Esophagus squamous epithelium (tissue), 5 donors: ENCODE results near the gene ABTB1. TPM values are rescaled to one million over a fixed set of nuclear protein-coding genes. Genes with fewer than 3 reads are reported as not detected.
A peak's percentile ranks its signal among the peaks of the same experiment; 100 is the strongest.
"Not testable (repeated sequence)": the region's sequence is repeated elsewhere in the genome, so short reads cannot be mapped to it uniquely, and the experiment has no call there.

Experiments
- DNase-seq: peaks from one replicate; lab custom pipeline; 2025; lab: John Stamatoyannopoulos, UW
- H3K27ac ChIP-seq, 4 donors: fragments of 200-600 bp; sonication (generic); one replicate each; pipeline ENCODE4 v1.5.1; 2016 to 2019; ENCODE audit warnings: mild to moderate bottlenecking in 1 of 4
- H3K27me3 ChIP-seq, 4 donors: fragments of 200-600 bp; sonication (generic); 1 replicate in 3 of 4; 2 replicates in 1 of 4; pipeline versions ENCODE4 v1.5.1 to v1.6.0; 2017 to 2021; ENCODE audit warnings: antibody characterized with exemption in 1 of 4
- H3K36me3 ChIP-seq, 3 donors: fragments of 200-600 bp; sonication (generic); one replicate each; pipeline ENCODE4 v1.5.1; 2016 to 2019
- H3K4me1 ChIP-seq, 3 donors: fragments of 200-600 bp; sonication (generic); one replicate each; pipeline ENCODE4 v1.5.1; 2017 to 2019
- H3K4me3 ChIP-seq, 4 donors: fragments of 200-600 bp; sonication (generic); 1 replicate in 3 of 4; 2 replicates in 1 of 4; pipeline ENCODE4 v1.5.1; 2016 to 2019; ENCODE audit warnings: mild to moderate bottlenecking in 2 of 4, moderate library complexity in 1 of 4
- H3K9me3 ChIP-seq, 3 donors: fragments of 200-600 bp; sonication (generic); one replicate each; pipeline ENCODE4 v1.5.1; 2016 to 2019
- POLR2A ChIP-seq, 4 donors: fragments of 450-650 bp; IDR thresholded peaks; one replicate each; pipeline ENCODE4 v1.6.1; 2017; ENCODE audit warnings: antibody characterized with exemption in 4 of 4, mild to moderate bottlenecking in 4 of 4, moderate library complexity in 3 of 4
- WGBS, 2 donors: methylation state at CpG; one replicate each; pipeline ENCODE4 v1.1.5; 2018; 5-methylcytosine and 5-hydroxymethylcytosine counted together
- intact Hi-C: fragments of 100-400 bp; cut with DNase I; formaldehyde crosslinking; loops from one replicate; pipeline ENCODE4 v1.15.0; 2022
- total RNA-seq, 4 donors: library from RNA; depleted of rRNA; stranded (reverse); fragments of >200 nt; gene quantifications; one replicate each; pipeline ENCODE4 v1.1.0, GENCODE V29; 2016
- TF ChIP-seq, protein P1 (sequence below), 6 experiments: fragments of 450-650 bp in 4 of 6; fragments of 200-600 bp in 2 of 6; sonication (generic) in 2 of 6; IDR thresholded peaks; one replicate each; pipeline ENCODE4 v1.5.1; 2016 to 2019; ENCODE audit warnings: antibody characterized with exemption in 6 of 6, mild to moderate bottlenecking in 4 of 6, moderate library complexity in 4 of 6
- donor health status: DM: yes; HTN: yes; CAD: no.

ABTB1 gene
- total RNA-seq, 4 donors from 2014 or later = 5.6 to 21.4 (median 6.3) TPM

DNA sequence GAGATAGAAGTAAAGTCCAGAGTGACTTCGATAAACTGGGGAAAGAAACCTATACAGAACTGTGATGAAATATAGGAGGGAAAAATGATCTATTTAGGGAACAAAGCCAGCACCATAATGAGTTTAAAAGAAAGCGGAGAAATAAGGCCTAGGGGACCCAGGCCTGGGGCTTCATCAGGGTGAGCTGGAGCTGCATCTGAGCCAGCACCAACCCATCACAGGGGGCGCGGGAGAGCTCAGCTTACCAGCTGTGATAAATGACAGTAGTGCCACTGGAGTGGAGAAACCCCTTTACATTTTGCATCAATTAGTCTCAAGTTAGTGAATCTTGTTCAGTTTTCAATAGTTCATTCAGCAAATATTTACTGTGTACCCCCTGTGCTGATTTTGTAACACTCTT is 22.5 kb upstream of the ABTB1 start:
- peaks cover 0 to 6% (median 0%) of the 10 kb centered on the region in 3 donors for H3K4me1 ChIP-seq
- H3K27me3 ChIP-seq = no peaks in the 10 kb centered on the region
- TF ChIP-seq, protein P1, sequence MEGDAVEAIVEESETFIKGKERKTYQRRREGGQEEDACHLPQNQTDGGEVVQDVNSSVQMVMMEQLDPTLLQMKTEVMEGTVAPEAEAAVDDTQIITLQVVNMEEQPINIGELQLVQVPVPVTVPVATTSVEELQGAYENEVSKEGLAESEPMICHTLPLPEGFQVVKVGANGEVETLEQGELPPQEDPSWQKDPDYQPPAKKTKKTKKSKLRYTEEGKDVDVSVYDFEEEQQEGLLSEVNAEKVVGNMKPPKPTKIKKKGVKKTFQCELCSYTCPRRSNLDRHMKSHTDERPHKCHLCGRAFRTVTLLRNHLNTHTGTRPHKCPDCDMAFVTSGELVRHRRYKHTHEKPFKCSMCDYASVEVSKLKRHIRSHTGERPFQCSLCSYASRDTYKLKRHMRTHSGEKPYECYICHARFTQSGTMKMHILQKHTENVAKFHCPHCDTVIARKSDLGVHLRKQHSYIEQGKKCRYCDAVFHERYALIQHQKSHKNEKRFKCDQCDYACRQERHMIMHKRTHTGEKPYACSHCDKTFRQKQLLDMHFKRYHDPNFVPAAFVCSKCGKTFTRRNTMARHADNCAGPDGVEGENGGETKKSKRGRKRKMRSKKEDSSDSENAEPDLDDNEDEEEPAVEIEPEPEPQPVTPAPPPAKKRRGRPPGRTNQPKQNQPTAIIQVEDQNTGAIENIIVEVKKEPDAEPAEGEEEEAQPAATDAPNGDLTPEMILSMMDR (IDR thresholded peaks at IDR 0.05) = no peak
- no peak for TF ChIP-seq POLR2A (IDR thresholded peaks at IDR 0.05)
- 86 to 91% methylated on average over 4 of the region's 4 CpGs for WGBS, 2 donors
- H3K36me3 ChIP-seq = no peaks in the 10 kb centered on the region
- intact Hi-C loops = loop anchor here (10.0 kb wide), 1 partner anchor 325 kb away; no protein-coding TSS in a partner anchor
- no peak overlapping the region for H3K27ac ChIP-seq
- H3K9me3 ChIP-seq = no peaks in the 10 kb centered on the region
- no peak overlapping the region for H3K4me3 ChIP-seq
- no peak for DNase-seq

DNA sequence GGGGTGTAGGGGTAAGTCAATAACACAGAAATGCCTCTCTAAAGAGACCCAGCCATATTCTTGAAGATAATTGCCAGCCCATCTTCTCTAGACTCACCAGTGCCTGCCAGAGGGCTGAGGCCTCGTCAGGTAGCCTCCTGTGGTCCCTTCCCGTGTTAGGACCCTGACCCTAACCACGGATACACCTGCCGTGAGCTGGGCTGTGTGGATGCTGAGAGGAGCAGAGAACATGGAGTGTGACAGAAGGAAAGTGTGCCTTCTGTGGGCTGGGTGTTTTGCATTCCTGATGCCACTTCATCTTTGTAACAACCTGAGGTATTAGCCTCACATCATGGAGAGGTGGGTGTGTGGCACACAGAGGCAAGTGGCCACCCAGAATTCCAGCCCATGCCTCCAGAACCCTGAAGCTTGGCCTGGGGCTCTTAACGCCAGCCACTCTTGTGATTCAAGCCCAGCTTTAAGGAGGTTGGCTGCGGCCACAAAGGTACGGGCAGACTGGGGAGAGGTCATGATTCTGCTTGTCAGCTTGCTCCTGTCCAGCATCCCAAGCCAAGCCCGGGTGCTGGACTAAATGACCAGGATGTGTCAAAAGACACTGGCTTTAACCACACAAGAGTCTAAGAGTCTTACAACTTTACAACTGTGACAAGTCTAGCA is 21.1 kb upstream of the ABTB1 start:
- 47 to 63% methylated on average over 6 to 7 of the region's 8 CpGs for WGBS, 2 donors
- H3K27ac ChIP-seq = no peak overlapping the region
- H3K4me3 ChIP-seq = no peak overlapping the region
- peaks cover 0 to 6% (median 0%) of the 10 kb centered on the region in 3 donors for H3K4me1 ChIP-seq
- no peaks in the 10 kb centered on the region for H3K27me3 ChIP-seq
- no peaks in the 10 kb centered on the region for H3K36me3 ChIP-seq
- no peaks in the 10 kb centered on the region for H3K9me3 ChIP-seq
- TF ChIP-seq, protein P1 (IDR thresholded peaks at IDR 0.05) = no peak
- no peak for TF ChIP-seq POLR2A (IDR thresholded peaks at IDR 0.05)
- DNase-seq = no peak
- intact Hi-C loops = loop anchor here (10.0 kb wide), 1 partner anchor 323 kb away; no protein-coding TSS in a partner anchor

DNA sequence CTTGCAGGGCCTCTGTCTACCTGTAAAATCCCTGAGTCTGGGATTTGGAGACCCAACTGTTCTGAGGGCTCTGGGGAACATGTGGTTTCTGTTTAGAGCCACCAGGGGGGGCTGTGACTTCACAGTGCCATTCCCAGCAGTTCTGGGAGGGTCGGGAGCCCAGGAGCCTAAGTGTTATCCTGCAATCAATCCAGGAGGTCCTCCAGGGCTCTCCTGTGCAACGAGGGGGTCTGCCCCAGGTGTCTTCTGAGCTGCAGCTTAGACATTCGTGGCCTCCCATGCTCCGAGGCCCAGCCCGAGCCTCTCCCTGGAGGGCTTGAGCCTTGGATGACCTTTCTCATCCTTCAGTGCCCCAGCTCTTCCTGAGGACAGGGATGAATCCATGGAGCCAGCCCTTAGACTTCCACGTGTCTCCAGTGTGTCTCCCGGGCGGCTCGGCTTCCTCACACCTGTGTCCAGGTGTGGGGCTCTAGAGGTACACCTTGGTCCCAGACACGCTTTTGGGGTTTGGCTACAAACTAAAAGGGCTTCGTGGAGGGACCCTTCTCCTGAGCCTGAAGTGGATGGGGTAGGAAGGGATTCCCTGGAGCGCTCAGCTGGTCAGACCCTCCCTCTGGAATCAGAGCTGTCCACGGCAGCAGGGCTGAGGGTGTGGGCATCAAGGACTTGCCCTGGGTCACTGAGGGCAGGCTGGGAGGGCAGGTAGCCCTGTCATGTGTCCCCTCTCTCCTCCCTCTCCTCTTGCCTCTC is 20.3 kb upstream of the ABTB1 start:
- DNase-seq = no peak
- Histone ChIP-seq H3K36me3 (no peaks in the 10 kb centered on the region), H3K27ac (no peak overlapping the region), H3K27me3 (no peaks in the 10 kb centered on the region), H3K4me3 (no peak overlapping the region), H3K4me1 (peaks cover 0 to 6% (median 0%) of the 10 kb centered on the region in 3 donors), H3K9me3 (no peaks in the 10 kb centered on the region)
- TF ChIP-seq, protein P1 (IDR thresholded peaks at IDR 0.05) = peak; percentile 46 to 84 (median 80)
- TF ChIP-seq POLR2A (IDR thresholded peaks at IDR 0.05) = no peak
- intact Hi-C loops = loop anchor here (10.0 kb wide), 1 partner anchor 322 kb away; no protein-coding TSS in a partner anchor
- WGBS, 2 donors = 87 to 92% methylated on average over 3 to 4 of the region's 13 CpGs

DNA sequence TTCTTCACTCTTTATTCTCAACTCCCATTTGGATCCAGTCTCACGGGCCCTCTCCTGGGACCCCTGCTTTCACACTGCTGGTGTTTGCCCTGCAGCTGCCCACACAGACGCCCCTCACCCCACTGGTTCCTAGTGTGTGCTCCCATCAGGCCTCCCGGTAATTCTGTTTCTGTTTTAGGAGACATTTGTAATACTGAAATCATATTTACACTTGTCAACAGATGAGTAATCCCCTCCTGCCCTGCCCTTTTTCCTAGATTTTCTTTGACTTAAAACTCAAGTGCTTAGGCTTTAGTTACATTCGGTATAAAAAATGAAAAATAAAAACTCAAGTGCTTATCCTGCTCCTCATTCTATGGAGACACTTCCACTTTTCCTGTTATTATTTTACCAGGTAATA is 18.4 kb upstream of the ABTB1 start:
- Histone ChIP-seq H3K27me3 (no peaks in the 10 kb centered on the region), H3K36me3 (no peaks in the 10 kb centered on the region), H3K4me3 (no peak overlapping the region), H3K9me3 (no peaks in the 10 kb centered on the region), H3K4me1 (peaks cover 0 to 6% (median 0%) of the 10 kb centered on the region in 3 donors), H3K27ac (no peak overlapping the region)
- TF ChIP-seq, protein P1 (IDR thresholded peaks at IDR 0.05) = no peak
- TF ChIP-seq POLR2A (IDR thresholded peaks at IDR 0.05) = no peak
- intact Hi-C loops = loop anchor here (10.0 kb wide), 1 partner anchor 320 kb away; no protein-coding TSS in a partner anchor
- no peak for DNase-seq
- WGBS, 2 donors = 43 to 65% methylated on average over 4 of the region's 4 CpGs

DNA sequence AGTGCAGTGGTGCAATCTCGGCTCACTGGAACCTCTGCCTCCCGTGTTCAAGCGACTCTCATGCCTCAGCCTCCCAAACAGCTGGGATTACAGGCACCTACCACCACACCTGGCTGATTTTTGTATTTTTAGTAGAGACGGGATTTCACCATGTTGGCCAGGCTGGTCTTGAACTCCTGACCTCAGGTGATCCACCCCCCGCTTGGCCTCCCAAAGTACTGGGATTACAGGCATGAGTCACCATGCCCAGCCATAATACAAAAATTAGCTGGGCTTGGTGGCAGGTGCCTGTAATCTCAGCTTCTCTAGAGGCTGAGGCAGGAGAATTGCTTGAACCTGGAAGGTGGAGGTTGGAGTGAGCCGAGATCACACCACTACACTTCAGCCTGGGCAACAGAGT is 17.8 kb upstream of the ABTB1 start:
- intact Hi-C loops = loop anchor here (10.0 kb wide), 1 partner anchor 320 kb away; no protein-coding TSS in a partner anchor
- H3K9me3 ChIP-seq, H3K27ac ChIP-seq, H3K36me3 ChIP-seq, H3K27me3 ChIP-seq, DNase-seq, H3K4me3 ChIP-seq, H3K4me1 ChIP-seq: not testable (repeated sequence)
- WGBS, 2 donors = 84 to 95% methylated on average over 4 to 6 of the region's 6 CpGs
